EH (cell line): ENCODE results near the gene CSF2RB.

Experiments used
- DNase-seq: peaks from one replicate; pipeline ENCODE4 v3.0.0-alpha.2; 2015; ENCODE audit warnings: low read depth

CSF2RB gene

DNA sequence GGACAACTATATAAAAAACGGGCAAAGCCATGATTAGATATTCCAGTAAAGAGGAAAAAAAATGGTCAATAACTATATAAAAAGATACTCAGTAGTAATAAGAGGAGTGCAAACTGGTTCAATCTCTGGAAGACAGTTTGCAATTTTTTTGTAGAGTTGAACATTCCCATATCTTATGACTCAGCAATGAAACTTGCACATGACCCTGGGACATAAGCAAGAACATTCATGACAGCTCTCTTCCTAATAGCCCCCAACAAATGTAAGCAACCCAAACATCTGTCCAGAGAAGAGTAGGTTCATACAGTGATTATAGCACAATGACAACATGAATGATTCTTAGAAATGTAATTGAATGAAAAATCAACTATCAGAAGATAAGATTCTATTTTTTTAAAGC is 21.8 kb upstream of the CSF2RB start:
- DNase-seq, result no peak

DNA sequence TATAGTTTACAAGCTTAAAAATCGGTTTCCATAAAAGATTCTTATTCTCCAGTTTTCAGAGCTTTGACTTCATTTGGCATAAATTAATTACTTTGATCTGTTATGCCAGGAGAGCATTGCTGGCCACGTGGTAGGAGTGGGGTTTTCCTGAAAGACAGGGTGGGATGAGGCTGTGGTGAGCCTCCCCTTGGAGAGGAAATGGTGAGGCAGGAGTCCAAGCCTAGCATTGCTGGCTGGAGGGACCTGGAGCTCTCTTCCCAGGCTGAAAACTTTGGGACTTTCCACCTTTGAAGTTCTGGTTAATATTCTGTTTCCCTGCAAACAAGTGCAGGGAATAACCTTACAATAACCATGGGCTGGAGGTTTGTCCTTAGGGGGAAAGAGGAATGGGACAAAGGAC is 21.1 kb upstream of the CSF2RB start:
- no peak for DNase-seq

DNA sequence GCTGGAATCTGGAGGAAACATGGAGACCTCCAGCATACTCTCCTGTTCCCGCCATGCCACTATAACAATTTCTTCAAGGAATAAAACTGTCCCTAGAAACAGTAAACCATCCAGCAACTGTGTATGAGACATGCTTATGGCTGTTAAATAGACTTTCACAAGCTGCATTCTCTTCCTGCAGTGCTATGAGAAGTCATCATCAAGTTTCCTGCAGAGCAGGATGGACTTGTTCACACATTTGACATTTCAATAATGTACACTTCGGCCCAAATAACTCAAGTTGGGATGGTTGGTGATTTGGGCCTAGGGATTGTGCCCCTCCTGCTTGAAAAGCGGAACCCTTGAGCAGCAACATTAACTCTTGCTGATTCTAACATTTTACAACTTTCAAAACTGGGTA is 20.2 kb upstream of the CSF2RB start:
- DNase-seq, result no peak

DNA sequence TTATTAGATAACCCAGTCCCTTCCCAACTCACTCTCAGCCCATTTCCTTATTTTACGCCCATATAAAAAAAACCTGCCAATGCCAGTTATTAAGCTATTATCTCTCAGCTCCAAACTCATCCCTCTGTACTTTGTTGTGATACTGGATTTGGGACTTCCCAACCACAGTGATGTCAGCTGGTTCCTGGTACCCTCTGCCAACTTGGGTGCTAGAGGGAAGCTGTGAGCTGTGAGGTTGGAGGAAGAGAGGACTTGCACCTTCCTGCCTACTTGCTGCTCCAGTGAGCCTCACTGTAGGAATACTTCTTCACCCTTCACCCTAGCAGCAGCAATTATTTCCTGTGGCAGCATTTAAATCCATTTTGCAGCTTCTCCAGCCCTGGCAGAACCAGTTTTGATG is 19.2 kb upstream of the CSF2RB start:
- no peak for DNase-seq

DNA sequence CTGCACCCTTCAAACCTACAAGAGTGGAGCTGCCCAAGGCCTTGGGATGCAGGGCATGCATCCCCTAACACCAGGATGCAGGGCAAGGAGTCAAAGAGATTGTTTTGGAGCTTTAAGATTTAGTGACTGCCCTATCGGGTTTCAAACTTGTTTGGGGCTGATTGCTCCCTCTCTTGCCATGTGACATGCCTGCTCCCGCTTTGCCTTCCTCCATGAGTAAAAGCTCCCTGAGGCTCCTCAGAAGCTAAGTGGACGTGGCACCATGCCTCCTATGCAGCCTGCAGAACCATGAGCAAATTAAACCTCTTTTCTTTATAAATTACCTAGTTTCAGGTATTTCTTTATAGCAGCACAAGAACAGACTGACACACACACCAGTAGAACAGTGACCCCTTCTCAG is 15.8 kb upstream of the CSF2RB start:
- no peak for DNase-seq

DNA sequence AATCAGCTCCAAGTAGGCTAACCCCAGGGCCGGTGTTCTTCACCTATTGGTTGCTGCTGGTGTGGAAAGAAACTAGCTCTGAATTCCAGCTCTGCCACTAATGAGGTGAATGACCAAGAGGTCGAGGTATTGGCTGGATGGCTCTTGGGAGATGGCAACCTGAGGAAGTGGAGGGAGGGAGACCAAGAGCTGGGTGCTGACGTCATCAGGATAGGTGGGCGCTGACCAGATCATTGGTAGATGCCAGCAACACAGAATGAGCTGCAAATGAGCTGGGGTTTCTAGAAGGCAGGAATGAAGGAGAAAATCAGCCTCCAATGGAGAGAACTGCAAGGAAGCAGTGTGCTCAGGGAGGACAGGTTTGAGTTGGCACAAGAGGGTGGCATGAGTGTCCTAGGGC is 14.7 kb upstream of the CSF2RB start:
- DNase-seq, result no peak

DNA sequence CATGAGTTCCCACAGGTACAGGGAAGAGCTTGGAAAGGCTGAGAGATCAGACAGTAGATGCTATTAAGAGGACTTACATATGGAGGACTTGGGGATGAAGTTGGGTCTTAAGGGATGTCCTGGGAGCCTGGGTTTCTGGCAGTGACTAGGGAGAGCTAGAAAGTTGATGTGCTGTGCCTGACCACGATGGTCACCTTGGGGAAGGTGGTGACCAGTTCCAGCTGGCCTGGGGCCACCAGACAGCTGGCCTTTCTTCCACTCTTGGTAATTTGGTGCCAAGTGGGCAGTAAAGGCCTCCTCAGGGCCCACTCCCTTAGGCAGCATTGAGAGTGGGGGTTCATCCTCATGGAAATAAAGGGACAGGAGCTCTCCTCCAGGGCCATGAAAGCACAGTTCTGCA is 13.9 kb upstream of the CSF2RB start:
- no peak for DNase-seq

DNA sequence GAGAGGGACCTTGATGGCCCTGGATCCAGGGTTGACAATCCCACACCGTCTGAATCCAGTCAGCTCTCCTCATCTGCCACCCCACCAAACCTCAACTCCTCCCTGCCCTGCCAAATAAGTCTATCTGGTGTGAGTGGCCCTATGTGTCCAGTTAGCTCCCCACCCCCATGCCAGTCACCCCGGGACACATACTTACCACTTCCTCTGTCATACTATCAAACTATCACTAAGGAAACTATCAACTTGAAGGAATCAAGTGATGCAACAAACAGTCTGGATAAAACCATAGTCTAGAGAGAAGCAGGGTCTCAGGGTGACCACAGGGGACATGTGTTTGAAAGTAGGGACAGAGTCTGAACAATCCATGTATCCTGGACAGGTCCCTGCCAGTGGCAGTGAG is 13.2 kb upstream of the CSF2RB start:
- no peak for DNase-seq

DNA sequence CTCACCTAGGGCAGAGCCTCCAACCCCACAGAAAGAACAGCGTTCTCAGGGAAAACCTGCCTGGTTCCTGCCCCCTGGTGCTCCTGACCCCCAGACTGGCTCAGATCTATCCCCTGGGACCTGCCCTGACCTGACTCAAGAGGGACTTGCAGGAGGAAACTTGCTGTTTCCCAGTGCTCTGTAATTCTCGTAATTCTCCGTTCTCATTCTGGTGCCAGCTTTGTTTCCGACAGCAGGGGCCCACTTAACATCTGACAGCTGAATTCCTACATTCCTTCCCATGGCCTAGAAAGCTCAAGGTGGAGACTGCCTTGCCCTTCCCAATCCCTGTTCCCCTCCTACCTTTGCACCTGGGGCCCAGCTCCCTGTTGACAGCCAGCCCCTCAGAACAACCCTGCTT is 12.5 kb upstream of the CSF2RB start:
- DNase-seq, result no peak

DNA sequence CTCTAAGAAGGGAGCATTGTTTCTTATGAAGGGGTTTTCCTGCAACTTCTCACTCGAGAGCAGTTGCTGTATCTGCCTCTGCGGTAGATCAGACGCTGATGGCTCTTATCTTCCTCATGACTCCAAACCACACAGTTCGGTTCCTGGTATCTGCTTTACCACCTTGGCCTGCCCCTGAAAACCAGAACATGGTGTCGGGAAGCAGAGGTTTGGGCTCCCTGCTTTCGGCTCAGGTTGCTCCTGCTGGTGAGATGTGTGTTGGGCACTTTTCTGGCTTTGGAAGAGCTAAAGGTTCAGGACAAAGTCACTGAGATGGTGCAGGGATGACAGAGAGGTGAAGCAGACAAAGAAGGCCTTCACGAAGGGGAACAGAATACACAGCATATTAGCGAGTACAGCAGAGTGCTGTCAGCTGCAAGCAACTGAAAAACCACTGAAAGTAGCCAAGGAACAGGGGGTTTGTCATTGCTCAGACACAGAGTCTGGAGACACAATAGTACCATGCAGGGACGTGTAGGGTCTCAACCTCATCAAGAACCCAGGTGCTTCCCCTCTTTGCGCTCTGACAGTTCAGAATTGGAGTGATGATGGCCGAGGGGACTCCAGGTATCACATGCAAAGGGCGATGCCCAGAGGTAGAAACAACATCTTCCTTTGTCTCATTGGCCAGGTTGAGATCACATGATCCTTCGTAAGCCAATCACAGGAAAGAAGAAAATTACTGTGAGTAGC is 11.9 kb upstream of the CSF2RB start:
- DNase-seq, result no peak

DNA sequence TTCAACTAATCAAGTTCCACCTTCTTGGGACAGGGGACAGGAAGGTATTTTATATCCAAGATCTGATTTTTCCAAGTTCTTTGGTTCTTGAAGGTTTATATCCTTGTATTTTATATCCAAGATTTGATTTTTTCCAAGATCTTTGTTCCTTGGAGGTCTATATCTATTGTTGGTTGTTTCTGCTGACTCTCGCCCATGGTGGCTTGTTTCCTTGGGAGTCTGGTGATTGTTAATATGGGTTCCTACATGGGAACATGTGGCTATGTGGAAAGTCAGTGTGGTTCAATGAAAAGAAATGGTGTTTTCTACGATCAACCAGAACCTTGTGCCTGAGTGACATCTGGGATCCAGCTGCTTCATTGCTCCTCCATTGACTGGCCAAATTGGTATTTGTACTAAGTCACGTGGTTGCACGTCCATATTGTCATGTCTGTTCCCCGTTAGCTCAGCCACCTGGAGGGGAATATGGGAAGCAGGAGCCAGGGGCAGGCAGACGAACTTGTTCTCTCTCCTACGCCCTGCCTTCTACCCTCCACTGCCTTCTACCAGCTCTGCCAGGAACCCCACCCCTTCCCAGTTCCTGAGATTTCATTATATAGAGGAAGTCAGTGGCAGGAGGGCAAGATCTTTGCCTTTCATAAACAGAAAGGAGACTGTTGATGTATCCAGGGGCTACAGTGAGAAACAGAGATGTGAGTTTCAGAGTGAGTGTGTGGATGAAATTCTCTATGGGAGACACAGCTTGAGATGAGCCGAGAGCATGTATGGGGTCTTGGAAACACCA is 11.1 kb upstream of the CSF2RB start:
- DNase-seq, result no peak

DNA sequence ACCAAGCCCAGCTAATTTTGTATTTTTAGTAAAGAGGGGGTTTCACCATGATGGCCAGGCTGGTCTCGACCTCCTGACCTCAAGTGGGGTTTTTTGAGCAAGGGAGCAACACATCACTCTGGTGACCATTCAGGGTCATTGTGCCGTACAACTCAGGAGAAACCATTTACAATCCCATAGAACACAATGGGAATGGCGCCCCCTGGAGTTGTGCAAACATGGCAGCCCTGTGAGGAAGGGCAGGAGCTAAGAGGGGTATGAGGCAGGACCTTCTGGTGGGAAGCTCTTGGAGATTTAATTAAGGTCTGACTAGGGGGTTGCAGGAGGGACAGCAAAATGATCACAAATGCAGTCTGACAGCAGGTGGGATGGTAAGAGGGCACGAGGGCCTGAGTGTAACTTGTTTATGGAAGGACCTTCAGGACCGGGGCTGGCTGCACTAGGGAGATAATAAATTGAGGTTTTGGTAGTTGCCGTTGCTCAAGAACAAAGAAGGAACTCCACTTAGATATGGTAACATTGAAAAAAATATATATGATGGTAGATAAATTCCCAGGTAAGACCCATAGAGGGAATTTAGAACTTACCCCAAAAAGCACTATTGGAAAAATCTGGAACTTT is 9.1 kb upstream of the CSF2RB start:
- DNase-seq, result no peak

DNA sequence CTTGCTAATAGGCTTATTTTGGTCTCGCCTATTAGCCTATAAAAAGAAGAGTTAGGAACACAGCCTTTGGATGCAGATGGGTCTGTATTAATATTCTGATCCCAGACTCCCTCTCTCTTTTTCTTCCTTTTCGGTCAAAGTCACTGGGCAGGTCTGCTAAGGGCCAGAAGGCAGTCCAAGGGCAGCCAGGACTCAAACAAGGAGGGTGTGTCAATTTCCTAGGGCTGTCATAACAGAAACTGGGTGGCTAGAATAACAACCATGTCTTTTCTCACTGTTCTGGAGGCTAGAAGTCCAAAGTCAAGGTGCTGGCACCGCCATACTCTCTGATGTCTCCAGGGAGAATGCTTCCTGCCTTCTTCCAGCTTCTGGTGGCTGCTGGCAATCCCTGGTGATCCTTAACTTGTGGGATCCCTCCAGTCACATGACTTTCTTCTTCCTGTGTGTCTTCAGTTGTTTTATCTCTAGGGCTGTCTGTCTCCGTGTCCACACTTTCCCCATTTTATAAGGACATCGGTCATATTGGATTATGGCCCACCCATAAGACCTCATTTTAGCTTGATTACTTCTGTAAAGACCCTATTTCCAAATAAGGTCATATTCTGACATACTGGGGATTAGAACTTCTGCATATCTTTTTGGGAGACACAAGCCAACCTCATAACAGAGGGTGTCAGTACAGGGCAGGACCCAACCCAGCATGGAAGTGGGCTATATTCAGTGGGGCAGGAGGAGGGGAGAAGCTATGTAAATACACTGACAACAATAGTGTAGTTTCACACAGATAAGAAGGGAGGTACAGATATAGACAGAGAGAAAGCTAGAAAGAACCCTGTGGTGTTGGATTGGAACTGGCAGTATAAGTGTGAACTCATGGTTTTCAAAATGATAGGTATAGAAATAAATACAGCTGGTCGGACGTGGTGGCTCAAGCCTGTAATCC is 5.9 kb upstream of the CSF2RB start:
- DNase-seq, result no peak

DNA sequence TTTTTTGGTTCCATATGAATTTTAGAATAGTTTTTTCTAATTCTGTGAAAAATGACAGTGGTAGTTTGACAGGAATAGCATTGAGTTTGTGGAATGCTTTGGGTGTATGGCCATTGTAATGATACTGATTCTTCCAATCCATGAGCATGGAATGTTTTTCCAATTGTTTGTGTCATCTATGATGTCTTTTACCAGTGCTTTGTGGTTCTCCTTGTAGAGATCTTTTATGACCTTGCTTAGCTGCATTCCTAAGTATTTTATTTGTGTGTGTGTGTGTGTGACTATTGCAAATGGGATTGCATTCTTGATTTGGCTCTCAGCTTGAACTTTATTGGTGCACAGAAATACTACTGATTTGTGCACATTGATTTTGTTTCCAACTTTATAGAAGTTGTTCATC is 3.0 kb upstream of the CSF2RB start:
- peak; percentile 21 for DNase-seq

DNA sequence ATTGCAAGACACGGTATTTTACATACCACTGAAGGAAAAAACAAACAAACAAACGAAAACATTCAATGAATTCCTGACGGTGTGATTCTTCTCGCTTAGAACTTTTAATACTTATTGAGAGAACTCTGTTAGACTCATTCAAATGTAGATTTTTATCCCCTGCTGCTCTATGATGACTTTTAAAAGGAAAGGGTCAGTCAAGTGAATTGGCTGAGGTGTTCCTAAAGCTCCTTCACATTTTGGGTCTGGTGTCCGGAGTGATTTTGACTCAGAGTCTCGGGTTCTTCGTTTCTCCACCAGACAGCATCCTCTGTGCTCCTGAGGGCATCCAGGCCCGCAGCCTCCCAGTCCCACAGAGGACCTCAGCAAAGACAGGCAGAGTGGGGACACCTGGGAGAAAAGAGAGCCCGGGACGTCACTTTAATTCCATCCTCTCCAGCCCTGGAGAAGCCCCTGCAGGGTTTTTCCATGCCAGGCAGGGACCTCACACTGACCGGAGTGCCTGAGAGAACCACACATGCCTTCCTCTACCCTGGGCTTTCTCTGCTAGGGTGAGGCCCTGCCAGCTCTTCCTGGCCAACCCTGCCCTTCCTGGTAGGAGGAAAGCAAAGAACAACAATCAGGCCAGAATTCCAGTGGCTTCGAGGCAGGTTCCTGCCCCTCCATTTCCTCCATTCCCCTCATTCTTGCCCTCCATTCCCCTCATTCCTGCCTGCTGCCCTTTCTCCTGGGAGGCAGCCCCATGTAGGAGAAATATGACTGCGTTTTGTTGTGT is 1.4 kb upstream of the CSF2RB start:
- DNase-seq, result peak; percentile 57

DNA sequence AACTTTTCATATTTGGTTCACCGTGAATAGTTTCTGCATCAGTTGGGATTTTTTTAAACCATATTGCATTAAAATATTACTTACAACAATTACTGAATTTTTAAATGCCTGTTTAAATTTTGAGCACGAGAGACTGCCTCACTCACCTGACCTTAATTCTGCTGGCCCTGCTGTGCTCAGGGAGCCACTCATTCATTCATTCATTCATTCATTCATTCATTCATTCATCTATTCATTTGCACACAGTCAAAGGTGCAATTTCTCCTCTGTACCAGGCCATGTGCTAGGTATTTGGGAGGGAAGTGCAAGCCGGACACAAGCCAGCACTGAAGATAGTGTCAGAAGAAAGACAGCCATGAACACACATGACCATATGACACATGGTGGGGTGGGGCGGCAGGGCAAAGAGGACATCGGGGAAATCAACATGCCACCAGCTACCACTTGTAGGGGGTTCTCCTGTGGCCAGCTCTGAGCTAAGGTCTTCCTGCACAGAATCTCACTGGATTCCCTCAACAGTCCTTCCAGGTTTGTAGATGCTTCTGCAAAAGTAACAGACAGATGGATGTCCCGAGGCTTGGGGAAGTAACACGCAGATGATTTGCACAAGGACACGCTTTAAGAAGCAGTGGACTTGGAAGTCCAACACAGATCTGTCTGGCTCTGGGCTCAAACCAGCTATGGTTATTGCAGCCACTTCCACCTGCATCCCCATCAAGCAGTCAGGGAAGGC is 568 bp upstream of the CSF2RB start:
- no peak for DNase-seq

DNA sequence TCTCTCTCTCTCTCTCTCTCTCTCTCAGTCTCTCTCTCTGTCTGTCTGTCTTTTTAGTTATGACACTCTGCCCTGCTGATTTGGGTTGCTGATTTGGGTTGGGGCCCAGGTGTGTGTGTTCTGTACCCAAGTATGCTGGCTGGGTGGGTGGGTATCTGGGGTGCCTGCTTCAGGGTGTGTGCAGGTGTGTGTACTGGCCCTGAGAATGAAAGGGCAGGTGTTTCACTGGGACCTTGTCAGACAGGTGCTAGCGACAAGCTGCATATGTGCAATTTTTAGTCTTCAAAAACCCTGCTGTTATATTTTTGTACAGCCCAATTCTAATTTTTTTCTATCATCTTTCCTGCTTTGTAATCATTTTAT is 943 bp downstream of the CSF2RB start:
- no peak for DNase-seq

DNA sequence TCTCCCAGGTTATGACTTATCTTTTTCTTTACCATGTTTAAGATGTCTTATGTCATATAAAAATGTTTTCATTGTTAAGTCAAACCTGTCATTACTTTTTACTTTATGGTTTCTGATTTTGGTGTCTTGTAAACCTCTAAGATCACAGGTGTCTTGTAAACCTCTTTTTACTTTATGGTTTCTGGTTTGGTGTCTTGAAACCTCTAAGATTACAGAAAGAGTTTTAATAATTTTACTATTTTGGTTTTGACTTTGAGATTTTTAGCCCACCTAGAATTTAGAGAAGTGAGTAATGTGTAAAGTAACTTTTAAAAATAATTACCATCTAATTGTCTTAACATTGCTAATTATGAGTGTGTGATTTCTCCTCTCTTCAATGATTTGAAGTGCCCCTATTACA is 2.6 kb downstream of the CSF2RB start:
- no peak for DNase-seq

DNA sequence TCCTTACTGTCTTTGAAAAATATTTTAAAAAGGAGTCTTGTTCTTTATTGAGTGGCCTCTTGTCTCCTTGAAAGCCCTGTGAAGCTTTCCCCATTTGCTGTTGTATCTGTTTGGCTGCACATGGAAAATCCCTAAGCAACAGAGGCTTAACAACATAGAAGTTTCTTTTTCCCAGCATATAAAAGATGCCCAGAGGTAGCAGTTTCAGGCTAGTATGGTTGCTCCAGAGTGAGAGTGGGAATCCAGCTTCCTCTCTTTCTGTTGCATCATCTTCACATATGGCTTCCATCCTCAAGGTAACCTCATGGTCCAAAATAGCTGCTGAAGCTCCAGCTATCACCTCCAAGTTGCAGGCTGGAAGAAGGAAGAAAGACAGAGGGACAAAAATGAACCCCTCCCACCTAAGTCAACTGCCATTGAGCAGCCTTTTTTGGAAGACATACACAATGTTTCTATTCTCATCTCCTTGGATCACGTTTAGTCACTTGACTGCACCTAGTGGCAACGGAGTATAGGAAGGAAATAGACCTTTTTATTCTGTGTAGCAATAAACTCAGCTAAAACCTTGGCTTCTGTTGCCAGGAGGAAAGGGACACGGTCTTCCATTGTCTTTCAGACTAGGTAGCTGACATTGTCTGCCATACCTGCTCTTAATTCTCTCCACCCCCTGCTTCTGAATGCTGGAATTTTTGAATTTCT is 5.3 kb downstream of the CSF2RB start:
- DNase-seq, result no peak
